H1 (cell line): ENCODE results near the gene CHD2. TPM values are rescaled to one million over a fixed set of nuclear protein-coding genes. Genes with fewer than 3 reads are reported as not detected.

Source experiments
- CEBPB ChIP-seq: IDR thresholded peaks from 2 replicates; pipeline ENCODE4 v1.6.1; 2012; ENCODE audit warnings: low read depth, low read length
- CHD2 ChIP-seq: IDR thresholded peaks from 2 replicates; pipeline ENCODE4 v1.6.1; 2012; ENCODE audit warnings: low read length, improper control_type of control experiment
- HDAC6 ChIP-seq: IDR thresholded peaks from one replicate; pipeline ENCODE4 v1.7.1; 2012; ENCODE audit warnings: low read depth, mild to moderate bottlenecking, inconsistent platforms, low read length, moderate library complexity
- RXRA ChIP-seq: IDR thresholded peaks from 2 replicates; pipeline ENCODE4 v1.6.1; 2011; ENCODE audit warnings: low read depth, mild to moderate bottlenecking, low read length, moderate library complexity; ENCODE audit not compliant: insufficient read depth
- TAF7 ChIP-seq: optimal IDR thresholded peaks from 2 replicates; pipeline ENCODE3; 2011; ENCODE audit warnings: low read depth, mild to moderate bottlenecking, inconsistent platforms, low read length, moderate library complexity, borderline replicate concordance
- polyA plus RNA-seq, 7 experiments: library from polyadenylated mRNA; depleted of rRNA in 3 of 7; stranded (reverse) in 5 of 7; unstranded in 2 of 7; fragments of >200 nt in 5 of 7; fragments of 200-250 nt in 2 of 7; gene quantifications; 1 replicate in 5 of 7; 2 replicates in 1 of 7; 4 replicates in 1 of 7; pipeline versions ENCODE4 v1.2.1 to v1.2.3, GENCODE V29; 2011 to 2013; ENCODE audit warnings: missing spikeins in 2 of 7, mixed read lengths in 2 of 7
- total RNA-seq: library from RNA; stranded (reverse); fragmentation: NEBNext Ultra II Directional; extraction: Animal tissue kit (Norgen Biotek cat#: 25700); gene quantifications from 2 replicates; pipeline ENCODE4 v1.2.1, GENCODE V29; 2021

Gene CHD2
- total and polyA plus RNA-seq, 2 of the 8 experiments (the other 6 are each of a cell fraction or from before 2014, with no cell fraction given) = 28.8 to 70.0 TPM

GRCh38 chr15:92943581-92943980 lies 43.5 kb downstream of the CHD2 start (continued):
- TF ChIP-seq RXRA = no peak
- no peak for TF ChIP-seq CEBPB
- TF ChIP-seq HDAC6 = no peak
- TF ChIP-seq TAF7 = no peak
- TF ChIP-seq CHD2 = no peak
